Measurements from ENCODE around the gene CDCA3.
A peak's percentile ranks its signal among the peaks of the same experiment; 100 is the strongest.

CDCA3 gene

GRCh38 chr12:6822426-6823135, 28.5 kb downstream of the CDCA3 start:
- H3K27me3 ChIP-seq (ENCODE audit: control insufficient read depth in 5 of 5, insufficient read depth in 4 of 5, low read length in 5 of 5) = peaks cover 32 to 55% (median 41%) of the 10 kb centered on the region in 5 donors
- no peak overlapping the region for H3K9ac ChIP-seq (ENCODE audit: low read length in 5 of 5)
- H3K4me1 ChIP-seq (ENCODE audit: control insufficient read depth in 5 of 5, insufficient read depth in 5 of 5, low read length in 5 of 5) = peaks cover 0 to 27% (median 23%) of the 10 kb centered on the region in 5 donors
- H3K4me3 ChIP-seq (ENCODE audit: low read depth in 1 of 5, low read length in 5 of 5) = peak overlapping the region in 1 of 5 donors; percentile 61
- no peaks in the 10 kb centered on the region for H3K9me3 ChIP-seq (ENCODE audit: control insufficient read depth in 5 of 5, low read length in 5 of 5)
- H3K27ac ChIP-seq (ENCODE audit: low read depth, low read length) = no peak overlapping the region
- H3K36me3 ChIP-seq (ENCODE audit: control insufficient read depth in 5 of 5, insufficient read depth in 5 of 5, low read length in 5 of 5) = peaks cover 0 to 12% (median 4%) of the 10 kb centered on the region in 5 donors

GRCh38 chr12:6821591-6822425, 29.3 kb downstream of the CDCA3 start, which contains the start of gene GPR162:
GPR162 (plus strand) TSS chr12:6821821; CDS start chr12:6823899, 2,078 bp downstream.
- Histone ChIP-seq H3K4me3 (ENCODE audit: low read depth in 1 of 5, low read length in 5 of 5) (peak within 1 kb of the TSS; percentile 32 to 61 (median 47)), H3K4me1 (ENCODE audit: control insufficient read depth in 5 of 5, insufficient read depth in 5 of 5, low read length in 5 of 5) (peaks cover 0 to 20% (median 15%) of the 10 kb centered on the region in 5 donors), H3K9me3 (ENCODE audit: control insufficient read depth in 5 of 5, low read length in 5 of 5) (no peaks in the 10 kb centered on the region), H3K9ac (ENCODE audit: low read length in 5 of 5) (peak within 1 kb of the TSS in 1 of 5 donors; percentile 9), H3K27me3 (ENCODE audit: control insufficient read depth in 5 of 5, insufficient read depth in 4 of 5, low read length in 5 of 5) (peaks cover 26 to 48% (median 33%) of the 10 kb centered on the region in 5 donors), H3K36me3 (ENCODE audit: control insufficient read depth in 5 of 5, insufficient read depth in 5 of 5, low read length in 5 of 5) (peaks cover 0 to 19% (median 7%) of the 10 kb centered on the region in 5 donors), H3K27ac (ENCODE audit: low read depth, low read length) (no peak within 1 kb of the TSS)

- H3K9ac ChIP-seq (ENCODE audit: low read length in 5 of 5) = no peak overlapping the region
- H3K4me3 ChIP-seq (ENCODE audit: low read depth in 1 of 5, low read length in 5 of 5) = no peak overlapping the region
- H3K27me3 ChIP-seq (ENCODE audit: control insufficient read depth in 5 of 5, insufficient read depth in 4 of 5, low read length in 5 of 5) = peaks cover 15 to 39% (median 29%) of the 10 kb centered on the region in 5 donors
- peaks cover 0 to 15% (median 15%) of the 10 kb centered on the region in 5 donors for H3K4me1 ChIP-seq (ENCODE audit: control insufficient read depth in 5 of 5, insufficient read depth in 5 of 5, low read length in 5 of 5)
- H3K27ac ChIP-seq (ENCODE audit: low read depth, low read length) = no peak overlapping the region
- H3K9me3 ChIP-seq (ENCODE audit: control insufficient read depth in 5 of 5, low read length in 5 of 5) = no peaks in the 10 kb centered on the region
- H3K36me3 ChIP-seq (ENCODE audit: control insufficient read depth in 5 of 5, insufficient read depth in 5 of 5, low read length in 5 of 5) = peaks cover 0 to 27% (median 7%) of the 10 kb centered on the region in 5 donors
Observed at GRCh38 chr12:6820166-6820565, 30.9 kb downstream of the CDCA3 start.

- H3K4me1 ChIP-seq (ENCODE audit: control insufficient read depth in 5 of 5, insufficient read depth in 5 of 5, low read length in 5 of 5) = peaks cover 0 to 15% (median 15%) of the 10 kb centered on the region in 5 donors
- no peak overlapping the region for H3K27ac ChIP-seq (ENCODE audit: low read depth, low read length)
- H3K36me3 ChIP-seq (ENCODE audit: control insufficient read depth in 5 of 5, insufficient read depth in 5 of 5, low read length in 5 of 5) = peaks cover 0 to 34% (median 7%) of the 10 kb centered on the region in 5 donors
- no peak overlapping the region for H3K4me3 ChIP-seq (ENCODE audit: low read depth in 1 of 5, low read length in 5 of 5)
- no peak overlapping the region for H3K9ac ChIP-seq (ENCODE audit: low read length in 5 of 5)
- H3K27me3 ChIP-seq (ENCODE audit: control insufficient read depth in 5 of 5, insufficient read depth in 4 of 5, low read length in 5 of 5) = peaks cover 11 to 33% (median 23%) of the 10 kb centered on the region in 5 donors
- no peaks in the 10 kb centered on the region for H3K9me3 ChIP-seq (ENCODE audit: control insufficient read depth in 5 of 5, low read length in 5 of 5)
Observed at GRCh38 chr12:6819106-6820030, 31.7 kb downstream of the CDCA3 start.

GRCh38 chr12:6818645-6819044, 32.4 kb downstream of the CDCA3 start:
- Histone ChIP-seq H3K4me1 (ENCODE audit: control insufficient read depth in 5 of 5, insufficient read depth in 5 of 5, low read length in 5 of 5) (peaks cover 0 to 15% (median 15%) of the 10 kb centered on the region in 5 donors), H3K4me3 (ENCODE audit: low read depth in 1 of 5, low read length in 5 of 5) (no peak overlapping the region), H3K36me3 (ENCODE audit: control insufficient read depth in 5 of 5, insufficient read depth in 5 of 5, low read length in 5 of 5) (peaks cover 0 to 39% (median 7%) of the 10 kb centered on the region in 5 donors)

GRCh38 chr12:6818222-6818621, 32.9 kb downstream of the CDCA3 start:
- no peak overlapping the region for H3K4me3 ChIP-seq (ENCODE audit: low read depth in 1 of 5, low read length in 5 of 5)
- H3K36me3 ChIP-seq (ENCODE audit: control insufficient read depth in 5 of 5, insufficient read depth in 5 of 5, low read length in 5 of 5) = peaks cover 0 to 39% (median 7%) of the 10 kb centered on the region in 5 donors

More at GRCh38 chr12:6818645-6819044, 32.4 kb downstream of the CDCA3 start:
- H3K9ac ChIP-seq (ENCODE audit: low read length in 5 of 5) = no peak overlapping the region
- no peak overlapping the region for H3K27ac ChIP-seq (ENCODE audit: low read depth, low read length)
- peaks cover 11 to 27% (median 23%) of the 10 kb centered on the region in 5 donors for H3K27me3 ChIP-seq (ENCODE audit: control insufficient read depth in 5 of 5, insufficient read depth in 4 of 5, low read length in 5 of 5)
- no peaks in the 10 kb centered on the region for H3K9me3 ChIP-seq (ENCODE audit: control insufficient read depth in 5 of 5, low read length in 5 of 5)

GRCh38 chr12:6817662-6818157, 33.4 kb downstream of the CDCA3 start:
- H3K27ac ChIP-seq (ENCODE audit: low read depth, low read length) = no peak overlapping the region
- H3K9ac ChIP-seq (ENCODE audit: low read length in 5 of 5) = no peak overlapping the region
- H3K4me3 ChIP-seq (ENCODE audit: low read depth in 1 of 5, low read length in 5 of 5) = no peak overlapping the region
- no peaks in the 10 kb centered on the region for H3K9me3 ChIP-seq (ENCODE audit: control insufficient read depth in 5 of 5, low read length in 5 of 5)
- peaks cover 0 to 39% (median 7%) of the 10 kb centered on the region in 5 donors for H3K36me3 ChIP-seq (ENCODE audit: control insufficient read depth in 5 of 5, insufficient read depth in 5 of 5, low read length in 5 of 5)
- H3K27me3 ChIP-seq (ENCODE audit: control insufficient read depth in 5 of 5, insufficient read depth in 4 of 5, low read length in 5 of 5) = peaks cover 7 to 19% (median 14%) of the 10 kb centered on the region in 5 donors
- H3K4me1 ChIP-seq (ENCODE audit: control insufficient read depth in 5 of 5, insufficient read depth in 5 of 5, low read length in 5 of 5) = peaks cover 0 to 17% (median 15%) of the 10 kb centered on the region in 5 donors

More at GRCh38 chr12:6818222-6818621, 32.9 kb downstream of the CDCA3 start:
- no peaks in the 10 kb centered on the region for H3K9me3 ChIP-seq (ENCODE audit: control insufficient read depth in 5 of 5, low read length in 5 of 5)
- peaks cover 11 to 24% (median 19%) of the 10 kb centered on the region in 5 donors for H3K27me3 ChIP-seq (ENCODE audit: control insufficient read depth in 5 of 5, insufficient read depth in 4 of 5, low read length in 5 of 5)
- H3K27ac ChIP-seq (ENCODE audit: low read depth, low read length) = no peak overlapping the region
- H3K4me1 ChIP-seq (ENCODE audit: control insufficient read depth in 5 of 5, insufficient read depth in 5 of 5, low read length in 5 of 5) = peaks cover 0 to 15% (median 15%) of the 10 kb centered on the region in 5 donors
- no peak overlapping the region for H3K9ac ChIP-seq (ENCODE audit: low read length in 5 of 5)

GRCh38 chr12:6817098-6817497, 34.0 kb downstream of the CDCA3 start:
- Histone ChIP-seq H3K9ac (ENCODE audit: low read length in 5 of 5) (no peak overlapping the region), H3K36me3 (ENCODE audit: control insufficient read depth in 5 of 5, insufficient read depth in 5 of 5, low read length in 5 of 5) (peaks cover 0 to 39% (median 7%) of the 10 kb centered on the region in 5 donors), H3K4me1 (ENCODE audit: control insufficient read depth in 5 of 5, insufficient read depth in 5 of 5, low read length in 5 of 5) (peaks cover 0 to 15% (median 12%) of the 10 kb centered on the region in 5 donors), H3K27me3 (ENCODE audit: control insufficient read depth in 5 of 5, insufficient read depth in 4 of 5, low read length in 5 of 5) (peaks cover 4 to 15% (median 9%) of the 10 kb centered on the region in 5 donors), H3K9me3 (ENCODE audit: control insufficient read depth in 5 of 5, low read length in 5 of 5) (no peaks in the 10 kb centered on the region), H3K27ac (ENCODE audit: low read depth, low read length) (no peak overlapping the region), H3K4me3 (ENCODE audit: low read depth in 1 of 5, low read length in 5 of 5) (no peak overlapping the region)

GRCh38 chr12:6816598-6816997, 34.5 kb downstream of the CDCA3 start:
- Histone ChIP-seq H3K36me3 (ENCODE audit: control insufficient read depth in 5 of 5, insufficient read depth in 5 of 5, low read length in 5 of 5) (peaks cover 0 to 39% (median 7%) of the 10 kb centered on the region in 5 donors), H3K27me3 (ENCODE audit: control insufficient read depth in 5 of 5, insufficient read depth in 4 of 5, low read length in 5 of 5) (peaks cover 0 to 11% (median 5%) of the 10 kb centered on the region in 5 donors), H3K9ac (ENCODE audit: low read length in 5 of 5) (no peak overlapping the region), H3K9me3 (ENCODE audit: control insufficient read depth in 5 of 5, low read length in 5 of 5) (no peaks in the 10 kb centered on the region), H3K4me3 (ENCODE audit: low read depth in 1 of 5, low read length in 5 of 5) (no peak overlapping the region), H3K4me1 (ENCODE audit: control insufficient read depth in 5 of 5, insufficient read depth in 5 of 5, low read length in 5 of 5) (peaks cover 0 to 11% (median 7%) of the 10 kb centered on the region in 5 donors), H3K27ac (ENCODE audit: low read depth, low read length) (no peak overlapping the region)

Measured in subcutaneous abdominal adipose tissue (tissue), 5 donors.